PFSK-1 (cell line): ENCODE data around the gene GMEB2.

Experiments
- FOXP2 ChIP-seq: optimal IDR thresholded peaks from 2 replicates; pipeline ENCODE3; 2011; ENCODE audit warnings: borderline replicate concordance, control low read depth, inconsistent platforms; ENCODE audit not compliant: insufficient read depth; ENCODE audit errors: extremely low read length, extremely low read depth
- POLR2AphosphoS5 ChIP-seq: IDR thresholded peaks from 2 replicates; pipeline ENCODE4 v1.6.1; 2012; ENCODE audit warnings: low read depth, mild to moderate bottlenecking, control low read depth, low read length, moderate library complexity
- REST ChIP-seq, 2 experiments: IDR thresholded peaks; 2 replicates each; pipeline versions ENCODE4 v1.6.1 to v1.8.0; 2011 to 2012; ENCODE audit warnings: low read depth in 2 of 2, low read length in 2 of 2, control low read depth in 1 of 2, inconsistent platforms in 1 of 2, mild to moderate bottlenecking in 1 of 2, moderate library complexity in 1 of 2; ENCODE audit not compliant: insufficient read depth in 1 of 2
- SIN3A ChIP-seq: IDR thresholded peaks from 2 replicates; pipeline ENCODE4 v1.6.1; 2012; ENCODE audit warnings: mild to moderate bottlenecking, low read length, moderate library complexity, borderline replicate concordance; ENCODE audit not compliant: insufficient read depth
- TAF1 ChIP-seq: IDR thresholded peaks from 2 replicates; pipeline ENCODE4 v1.6.1; 2012; ENCODE audit warnings: low read length, control low read depth, borderline replicate concordance; ENCODE audit not compliant: insufficient read depth

Gene GMEB2

DNA sequence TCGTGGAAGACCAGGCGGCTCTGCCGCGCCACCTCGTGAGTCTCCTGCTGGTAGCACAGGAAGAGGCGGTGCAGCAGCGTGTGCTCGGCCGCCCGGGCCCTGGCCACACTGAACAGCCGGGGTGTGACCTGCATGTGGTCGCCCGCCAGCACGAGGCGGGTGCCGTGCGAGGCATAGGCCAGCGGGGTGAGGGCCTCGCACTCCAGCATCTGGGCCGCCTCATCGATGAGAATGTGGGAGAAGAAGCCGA is 59.8 kb downstream of the GMEB2 start:
- no peak for TF ChIP-seq FOXP2
- TF ChIP-seq TAF1, result no peak
- TF ChIP-seq REST (IDR thresholded peaks at IDR 0.05; ENCODE audit: insufficient read depth in 1 of 2, low read depth in 2 of 2, low read length in 2 of 2), result no peak
- no peak for TF ChIP-seq POLR2AphosphoS5
- no peak for TF ChIP-seq SIN3A

- TF ChIP-seq SIN3A (no peak), FOXP2 (no peak), REST (IDR thresholded peaks at IDR 0.05; ENCODE audit: insufficient read depth in 1 of 2, low read depth in 2 of 2, low read length in 2 of 2) (no peak), TAF1 (no peak), POLR2AphosphoS5 (no peak)
These were observed 60.3 kb downstream of the GMEB2 start for GRCh38 chr20:63566395-63567135.

DNA sequence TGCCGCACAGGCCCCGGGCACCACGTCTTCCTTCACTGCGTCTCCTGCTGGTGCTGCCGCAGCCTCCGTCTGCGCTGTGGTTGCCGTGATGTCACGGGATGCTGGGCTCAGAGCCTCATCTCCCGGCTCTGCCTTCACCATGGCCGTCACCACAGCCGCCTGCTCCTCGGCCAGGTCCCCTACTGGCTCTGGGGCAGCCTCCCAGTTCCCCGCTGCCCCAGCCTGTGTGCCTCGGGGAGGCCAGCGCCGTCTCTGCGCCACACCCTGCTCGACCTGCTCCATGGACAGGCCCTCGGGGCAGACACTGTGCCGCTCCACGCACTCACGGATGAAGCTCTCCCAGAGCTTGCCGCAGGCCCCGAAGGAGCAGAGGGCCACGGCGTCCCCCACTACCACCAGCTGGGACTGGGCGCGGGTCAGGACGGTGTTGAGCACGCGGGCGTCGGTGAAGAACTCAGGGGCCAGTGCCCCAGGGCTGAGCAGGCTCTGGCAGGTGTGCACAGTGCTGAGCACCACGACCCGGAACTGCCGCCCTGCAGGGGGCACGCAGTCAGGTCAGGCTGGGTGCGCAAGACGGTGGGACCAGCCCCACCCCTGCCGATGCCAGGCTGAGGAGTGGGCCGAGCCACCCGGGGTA is 61.1 kb downstream of the GMEB2 start:
- TF ChIP-seq SIN3A (no peak), POLR2AphosphoS5 (no peak), TAF1 (no peak), FOXP2 (no peak), REST (IDR thresholded peaks at IDR 0.05; ENCODE audit: insufficient read depth in 1 of 2, low read depth in 2 of 2, low read length in 2 of 2) (no peak)

DNA sequence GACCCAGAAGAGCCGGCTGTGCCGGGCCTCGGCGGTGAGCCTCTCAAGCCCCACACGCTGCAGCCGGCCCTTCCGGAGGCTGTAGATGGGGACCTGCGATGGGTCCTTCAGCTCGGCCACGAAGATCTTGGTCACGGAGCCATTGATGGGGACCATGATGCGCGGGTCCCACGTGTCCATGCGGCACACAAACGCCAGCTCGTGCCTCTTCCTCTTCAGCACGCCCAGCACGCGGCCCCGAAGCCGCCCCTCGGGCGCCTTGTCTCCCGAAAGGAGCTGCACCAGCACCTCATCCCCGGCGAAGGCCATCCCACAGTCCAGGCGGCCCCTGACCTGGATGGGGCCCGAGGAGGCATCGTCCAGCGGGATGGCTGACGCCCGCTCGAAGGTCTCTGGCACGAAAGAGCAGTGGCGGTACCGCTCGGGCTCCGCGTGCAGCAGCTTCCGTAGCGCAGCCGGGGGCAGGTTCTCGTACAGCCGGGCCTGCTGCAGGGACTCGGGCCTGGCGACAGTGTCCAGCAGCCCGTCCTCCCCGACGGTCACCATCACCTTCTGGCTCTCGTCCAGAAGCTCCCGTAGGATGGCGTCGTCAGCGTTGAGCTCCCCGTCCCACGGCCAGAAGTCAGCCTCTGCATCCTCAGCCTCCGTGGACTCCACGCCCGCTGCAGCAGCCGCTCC is 61.7 kb downstream of the GMEB2 start:
- TF ChIP-seq FOXP2 (no peak), TAF1 (no peak), POLR2AphosphoS5 (no peak), REST (IDR thresholded peaks at IDR 0.05; ENCODE audit: insufficient read depth in 1 of 2, low read depth in 2 of 2, low read length in 2 of 2) (no peak), SIN3A (no peak)
